Left ventricle myocardium inferior (tissue), 1 donor: ENCODE measurements around the gene STXBP6. TPM values are rescaled to one million over a fixed set of nuclear protein-coding genes. Genes with fewer than 3 reads are reported as not detected.

Source experiments
- DNase-seq: peaks from one replicate; pipeline ENCODE4 v3.0.0-alpha.2; 2020
- H3K27ac ChIP-seq: fragments of 200-600 bp; replicated peaks from 2 replicates; pipeline ENCODE4 v1.8.0; 2021
- H3K27me3 ChIP-seq: fragments of 200-600 bp; 2 replicates; pipeline ENCODE4 v1.8.0; 2021; ENCODE audit warnings: low read depth
- H3K36me3 ChIP-seq: fragments of 200-600 bp; 2 replicates; pipeline ENCODE4 v1.8.0; 2021
- H3K4me1 ChIP-seq: fragments of 200-600 bp; 2 replicates; pipeline ENCODE4 v1.8.0; 2021
- H3K4me3 ChIP-seq: fragments of 200-600 bp; 2 replicates; pipeline ENCODE4 v1.8.0; 2021; ENCODE audit warnings: mild to moderate bottlenecking, moderate library complexity
- H3K9me3 ChIP-seq: fragments of 200-600 bp; replicated peaks from 2 replicates; pipeline ENCODE4 v1.8.0; 2021
- intact Hi-C: fragments of 100-400 bp; cut with micrococcal nuclease; formaldehyde crosslinking; loops from one replicate; pipeline ENCODE4 v1.11.0; 2022
- total RNA-seq: library from RNA; stranded (reverse); fragmentation: NEBNext Ultra II Directional; extraction: Animal tissue kit (Norgen Biotek cat#: 25700); gene quantifications from one replicate; pipeline ENCODE4 v1.2.1, GENCODE V29; 2021
- TF ChIP-seq, protein P1 (sequence below): fragments of 200-600 bp; IDR thresholded peaks from 2 replicates; pipeline ENCODE4 v1.8.0; 2021; ENCODE audit warnings: antibody characterized with exemption, mild to moderate bottlenecking, borderline replicate concordance
- donor health status: DM: no; HTN: yes; CAD: no; lungs with severe emphysema.

STXBP6 gene
- total RNA-seq, 1 donor from 2014 or later = 21.7 TPM

DNA sequence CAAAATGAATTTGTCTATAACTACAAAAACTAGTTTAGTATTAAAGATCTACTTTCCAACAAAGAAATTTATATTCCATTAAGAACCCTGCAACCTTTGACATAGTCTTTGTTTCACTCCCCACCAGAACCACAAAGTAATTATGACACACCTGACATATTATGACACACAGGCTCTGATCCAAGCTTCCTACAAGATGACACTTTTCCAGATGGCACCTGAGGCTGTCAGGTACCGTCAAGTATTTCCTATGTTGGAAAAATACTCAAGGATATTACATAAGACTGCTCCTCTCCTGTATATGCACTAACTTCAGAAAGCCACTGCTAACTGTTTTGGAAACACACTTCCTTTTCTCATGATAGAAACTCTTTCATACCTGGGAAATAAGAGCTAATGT lies 38.9 kb downstream of the STXBP6 start:
- H3K4me1 ChIP-seq = peaks cover 78% of the 10 kb centered on the region
- intact Hi-C loops = no loop called here

DNA sequence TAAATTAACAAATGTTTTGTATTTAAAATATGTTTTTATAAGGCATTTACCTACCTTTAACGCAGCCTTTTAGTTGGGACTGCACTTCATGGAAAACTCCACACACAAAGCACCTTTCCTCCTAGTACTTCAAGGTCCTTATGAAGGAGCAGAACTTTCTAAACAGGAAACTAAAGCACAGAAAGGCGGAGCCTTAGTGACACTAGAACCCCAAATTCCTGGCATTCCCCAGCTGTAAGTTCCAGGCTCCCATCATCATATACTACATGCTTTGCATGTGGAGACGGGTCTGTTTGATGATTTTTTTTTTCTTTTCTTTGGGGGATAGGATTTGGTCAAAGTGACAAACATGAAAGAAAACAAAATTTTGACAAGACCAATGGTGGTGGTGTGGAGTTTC lies 39.5 kb downstream of the STXBP6 start:
- Histone ChIP-seq H3K36me3 (no peaks in the 10 kb centered on the region), H3K9me3 (no peaks in the 10 kb centered on the region), H3K4me3 (no peak overlapping the region), H3K27ac (peak overlapping the region; percentile 37), H3K27me3 (no peaks in the 10 kb centered on the region), H3K4me1 (peaks cover 78% of the 10 kb centered on the region)
- intact Hi-C loops = no loop called here
- TF ChIP-seq, protein P1, sequence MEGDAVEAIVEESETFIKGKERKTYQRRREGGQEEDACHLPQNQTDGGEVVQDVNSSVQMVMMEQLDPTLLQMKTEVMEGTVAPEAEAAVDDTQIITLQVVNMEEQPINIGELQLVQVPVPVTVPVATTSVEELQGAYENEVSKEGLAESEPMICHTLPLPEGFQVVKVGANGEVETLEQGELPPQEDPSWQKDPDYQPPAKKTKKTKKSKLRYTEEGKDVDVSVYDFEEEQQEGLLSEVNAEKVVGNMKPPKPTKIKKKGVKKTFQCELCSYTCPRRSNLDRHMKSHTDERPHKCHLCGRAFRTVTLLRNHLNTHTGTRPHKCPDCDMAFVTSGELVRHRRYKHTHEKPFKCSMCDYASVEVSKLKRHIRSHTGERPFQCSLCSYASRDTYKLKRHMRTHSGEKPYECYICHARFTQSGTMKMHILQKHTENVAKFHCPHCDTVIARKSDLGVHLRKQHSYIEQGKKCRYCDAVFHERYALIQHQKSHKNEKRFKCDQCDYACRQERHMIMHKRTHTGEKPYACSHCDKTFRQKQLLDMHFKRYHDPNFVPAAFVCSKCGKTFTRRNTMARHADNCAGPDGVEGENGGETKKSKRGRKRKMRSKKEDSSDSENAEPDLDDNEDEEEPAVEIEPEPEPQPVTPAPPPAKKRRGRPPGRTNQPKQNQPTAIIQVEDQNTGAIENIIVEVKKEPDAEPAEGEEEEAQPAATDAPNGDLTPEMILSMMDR = no peak
- no peak for DNase-seq

More for the DNA sequence above, 38.9 kb downstream of the STXBP6 start:
- TF ChIP-seq, protein P1 = no peak
- Histone ChIP-seq H3K4me3 (no peak overlapping the region), H3K9me3 (no peaks in the 10 kb centered on the region), H3K27me3 (no peaks in the 10 kb centered on the region), H3K36me3 (no peaks in the 10 kb centered on the region), H3K27ac (peak overlapping the region; percentile 37)
- no peak for DNase-seq

DNA sequence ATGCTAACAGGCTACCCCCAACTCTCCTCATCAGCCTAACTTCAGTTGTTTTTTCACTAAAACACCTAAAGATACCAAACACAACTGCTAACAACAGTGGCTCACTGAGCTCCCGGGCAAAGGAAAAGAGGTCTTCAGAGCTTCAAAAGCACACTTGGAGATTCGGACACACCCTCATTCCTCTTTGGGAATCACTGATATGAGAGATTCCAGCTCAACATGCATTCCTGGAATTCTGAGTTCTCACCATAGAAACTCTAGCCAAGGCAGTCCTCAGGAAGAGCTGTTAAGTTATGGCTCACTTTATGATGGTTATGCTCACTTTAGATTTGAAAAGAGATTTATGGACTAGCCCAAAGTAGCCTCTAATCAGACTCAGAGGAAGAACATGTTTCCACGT lies 40.1 kb downstream of the STXBP6 start:
- Histone ChIP-seq H3K27ac (peak overlapping the region; percentile 37), H3K27me3 (no peaks in the 10 kb centered on the region), H3K9me3 (no peaks in the 10 kb centered on the region), H3K4me3 (no peak overlapping the region), H3K4me1 (peaks cover 79% of the 10 kb centered on the region), H3K36me3 (no peaks in the 10 kb centered on the region)
- intact Hi-C loops = no loop called here
- DNase-seq = no peak
- TF ChIP-seq, protein P1 = no peak

DNA sequence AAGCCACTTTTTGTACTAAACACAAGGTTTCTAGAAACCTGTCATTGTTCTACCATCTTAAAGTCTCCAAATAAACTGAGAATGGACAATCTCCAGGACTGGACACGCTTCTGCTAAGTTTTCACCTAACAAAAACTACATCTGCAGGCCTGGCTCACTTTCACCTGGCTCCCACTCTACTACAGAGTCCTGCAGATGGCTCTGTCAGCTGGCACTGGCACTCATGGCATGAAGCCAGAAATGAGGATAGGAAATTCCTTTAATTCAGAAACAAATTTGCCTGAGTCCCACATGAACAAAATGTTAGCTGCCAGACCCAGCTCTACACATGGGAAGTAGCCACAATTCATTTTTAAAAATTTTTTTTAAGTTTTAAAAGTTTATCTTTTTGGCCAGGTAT lies 42.1 kb downstream of the STXBP6 start:
- intact Hi-C loops = no loop called here

DNA sequence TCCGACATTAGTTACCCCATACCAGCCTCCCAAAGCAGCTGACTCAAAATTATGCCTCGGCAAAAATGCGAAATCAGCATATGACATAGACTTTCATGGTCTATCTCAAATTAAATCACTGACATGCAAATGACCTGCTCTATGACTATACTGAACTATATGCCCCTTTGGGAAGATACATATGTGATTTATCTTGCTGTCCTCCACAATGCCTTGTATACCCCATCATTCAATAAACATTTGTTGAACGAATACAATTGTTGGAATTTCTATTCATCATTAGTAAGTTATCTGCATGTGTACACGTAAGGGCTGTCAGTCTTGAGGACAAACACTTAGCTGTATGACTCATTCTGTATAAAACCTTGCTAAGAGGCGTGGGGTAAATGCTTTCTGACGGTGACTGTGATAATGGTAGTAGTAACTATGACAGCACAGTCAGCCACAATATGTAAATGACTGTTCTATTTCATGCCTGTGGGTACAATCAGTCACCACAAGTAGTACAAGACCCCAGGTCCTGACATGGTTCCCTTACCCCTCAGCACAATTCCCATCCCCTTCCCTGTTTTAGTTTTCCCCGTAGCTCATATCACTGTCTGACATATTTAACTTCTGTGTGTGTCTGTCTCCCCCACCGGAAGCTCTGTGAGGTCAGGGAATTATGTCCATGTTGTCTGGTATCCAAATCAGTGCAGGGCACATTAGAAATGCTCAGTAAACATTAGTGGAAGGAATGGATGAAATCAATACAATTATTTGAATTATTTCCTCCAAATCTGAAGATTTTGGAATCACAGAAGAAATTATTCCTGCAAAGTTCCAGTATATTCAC lies 42.8 kb downstream of the STXBP6 start:
- Histone ChIP-seq H3K4me1 (peaks cover 96% of the 10 kb centered on the region), H3K27me3 (no peaks in the 10 kb centered on the region), H3K4me3 (no peak overlapping the region), H3K36me3 (no peaks in the 10 kb centered on the region), H3K27ac (peak overlapping the region; percentile 49), H3K9me3 (no peaks in the 10 kb centered on the region)
- intact Hi-C loops = no loop called here
- no peak for DNase-seq
- TF ChIP-seq, protein P1 = no peak

More for the DNA sequence above, 42.1 kb downstream of the STXBP6 start:
- Histone ChIP-seq H3K9me3 (no peaks in the 10 kb centered on the region), H3K36me3 (no peaks in the 10 kb centered on the region), H3K4me3 (no peak overlapping the region), H3K27me3 (no peaks in the 10 kb centered on the region), H3K27ac (peak overlapping the region; percentile 49), H3K4me1 (peaks cover 90% of the 10 kb centered on the region)
- TF ChIP-seq, protein P1 = no peak
- no peak for DNase-seq
